GM18499 (cell line): ENCODE measurements around the gene LRFN2.

Experiments
- ATAC-seq: cut with Tn5 transposase; IDR thresholded peaks from one replicate; pipeline ENCODE4 v1.9.1; 2021; ENCODE audit warnings: moderate number of reproducible peaks; ENCODE audit not compliant: insufficient read depth, unreplicated experiment

The LRFN2 gene

GRCh38 chr6:40389254-40389653, 197.9 kb downstream of the LRFN2 start:
- no peak for ATAC-seq

GRCh38 chr6:40387871-40388264, 199.3 kb downstream of the LRFN2 start:
- ATAC-seq: no peak

- no peak for ATAC-seq
Observed at GRCh38 chr6:40387127-40387870, 199.9 kb downstream of the LRFN2 start.

GRCh38 chr6:40386200-40386599, 201.0 kb downstream of the LRFN2 start:
- ATAC-seq: no peak

- ATAC-seq: no peak
Observed at GRCh38 chr6:40383348-40384115, 203.6 kb downstream of the LRFN2 start.

GRCh38 chr6:40380271-40380670, 206.9 kb downstream of the LRFN2 start:
- ATAC-seq: no peak

- no peak for ATAC-seq
Observed at GRCh38 chr6:40379811-40380210, 207.4 kb downstream of the LRFN2 start.

GRCh38 chr6:40378725-40379074, 208.5 kb downstream of the LRFN2 start:
- no peak for ATAC-seq

GRCh38 chr6:40378071-40378724, 209.0 kb downstream of the LRFN2 start:
- no peak for ATAC-seq

GRCh38 chr6:40377173-40377806, 209.9 kb downstream of the LRFN2 start:
- no peak for ATAC-seq

GRCh38 chr6:40376113-40376650, 211.0 kb downstream of the LRFN2 start:
- no peak for ATAC-seq

- no peak for ATAC-seq
Observed at GRCh38 chr6:40373267-40373666, 213.9 kb downstream of the LRFN2 start.

GRCh38 chr6:40371621-40372020, 215.5 kb downstream of the LRFN2 start:
- ATAC-seq: no peak

GRCh38 chr6:40371095-40371494, 216.1 kb downstream of the LRFN2 start:
- ATAC-seq: no peak

GRCh38 chr6:40369891-40370290, 217.3 kb downstream of the LRFN2 start:
- no peak for ATAC-seq

GRCh38 chr6:40369042-40369441, 218.1 kb downstream of the LRFN2 start:
- ATAC-seq: no peak

- no peak for ATAC-seq
Observed at GRCh38 chr6:40362859-40363258, 224.3 kb downstream of the LRFN2 start.

GRCh38 chr6:40359808-40360207, 227.4 kb downstream of the LRFN2 start:
- ATAC-seq: no peak

GRCh38 chr6:40358473-40359460, 228.4 kb downstream of the LRFN2 start:
- ATAC-seq: no peak
